ENCODE results near the gene STPG3. TPM values are rescaled to one million over a fixed set of nuclear protein-coding genes. Genes with fewer than 3 reads are reported as not detected.

The STPG3 gene
- total and polyA plus RNA-seq, 2 of the 13 experiments (the other 11 are each of a cell fraction or from before 2014, with no cell fraction given), result not detected

DNA sequence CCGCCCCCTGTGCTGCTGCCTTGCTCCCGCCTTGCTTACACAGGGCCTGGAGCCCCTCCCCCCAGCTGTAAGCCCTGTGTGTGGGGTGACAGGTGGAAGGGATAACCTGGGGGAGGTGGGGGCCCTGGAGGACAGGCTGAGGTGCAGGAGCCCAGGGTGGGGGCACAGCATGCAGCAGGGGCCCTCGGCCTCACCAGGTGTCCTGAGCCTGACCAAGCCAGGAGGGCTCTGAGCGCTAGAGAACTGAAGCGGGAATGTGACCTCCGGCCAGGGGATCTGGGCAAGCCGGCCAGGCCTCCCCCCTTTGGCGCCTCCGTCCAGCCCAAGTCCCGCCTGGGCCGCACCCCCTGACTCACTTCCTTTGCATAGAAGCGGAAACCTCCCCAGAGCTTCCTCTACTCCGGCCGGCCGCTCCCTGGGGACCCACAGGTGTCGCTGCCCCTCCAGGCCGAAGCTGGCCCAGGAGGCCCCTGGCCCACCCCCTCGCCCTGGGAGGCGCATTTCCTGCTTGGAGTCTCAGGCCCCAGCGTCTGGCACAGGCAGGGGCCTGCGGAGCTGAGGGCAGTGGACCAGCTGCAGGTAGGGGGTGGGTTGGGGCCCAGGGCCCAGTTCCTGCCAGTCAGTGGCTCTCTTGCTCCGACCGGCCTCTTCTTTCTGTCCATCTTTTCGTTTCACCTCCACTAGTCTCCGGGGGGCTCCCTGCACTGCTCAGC lies 26.4 kb downstream of the STPG3 start, which contains the start of gene TOR4A (continued):
- TF ChIP-seq ZNF629 (CRISPR knock-in tag; conservative IDR thresholded peaks at IDR 0.05) (no peak), ATRX (CRISPR knock-in tag; IDR thresholded peaks at IDR 0.05; ENCODE audit: borderline replicate concordance) (no peak), TBP (CRISPR knock-in tag; IDR thresholded peaks at IDR 0.05) (no peak), CENPT (CRISPR knock-in tag; IDR thresholded peaks at IDR 0.05; ENCODE audit: low read depth) (no peak), YEATS4 (CRISPR knock-in tag; IDR thresholded peaks at IDR 0.05; ENCODE audit: borderline replicate concordance) (peak; percentile 52; the same call in 1 of the 2 replicates), SOX5 (CRISPR knock-in tag; IDR thresholded peaks at IDR 0.05; ENCODE audit: borderline replicate concordance) (peak; percentile 56; the same call in 1 of the 2 replicates), PITX1 (CRISPR knock-in tag; IDR thresholded peaks at IDR 0.05) (peak; percentile 45; the same call in 1 of the 2 replicates), ETS1 (CRISPR knock-in tag; IDR thresholded peaks at IDR 0.05) (no peak), CSRNP2 (CRISPR knock-in tag; conservative IDR thresholded peaks at IDR 0.05; ENCODE audit: low read depth) (no peak), KLF6 (CRISPR knock-in tag; IDR thresholded peaks at IDR 0.05) (peak; percentile 88), DMAP1 (CRISPR knock-in tag; IDR thresholded peaks at IDR 0.05) (peak; percentile 70; the same call in 1 of the 2 replicates), ZNF577 (CRISPR knock-in tag; IDR thresholded peaks at IDR 0.05; ENCODE audit: borderline replicate concordance, low read depth) (no peak), ZFP41 (CRISPR knock-in tag; IDR thresholded peaks at IDR 0.05; ENCODE audit: borderline replicate concordance) (no peak), GATAD1 (CRISPR knock-in tag; IDR thresholded peaks at IDR 0.05) (peak; percentile 81), ZSCAN21 (CRISPR knock-in tag; IDR thresholded peaks at IDR 0.05; ENCODE audit: borderline replicate concordance) (no peak), ZNF747 (CRISPR knock-in tag; IDR thresholded peaks at IDR 0.05; ENCODE audit: borderline replicate concordance) (peak; percentile 38), ZNF550 (CRISPR knock-in tag; IDR thresholded peaks at IDR 0.05; ENCODE audit: borderline replicate concordance) (no peak), ZNF570 (CRISPR knock-in tag; IDR thresholded peaks at IDR 0.05; ENCODE audit: borderline replicate concordance) (no peak), SMAD9 (CRISPR knock-in tag; IDR thresholded peaks at IDR 0.05) (no peak), HES4 (CRISPR knock-in tag; IDR thresholded peaks at IDR 0.05; ENCODE audit: borderline replicate concordance) (no peak), PCBP1 (IDR thresholded peaks at IDR 0.05; ENCODE audit: borderline replicate concordance, low read depth, low read length) (no peak), ZNF235 (CRISPR knock-in tag; IDR thresholded peaks at IDR 0.05; ENCODE audit: borderline replicate concordance) (no peak), ZNF124 (CRISPR knock-in tag; IDR thresholded peaks at IDR 0.05) (peak; percentile 85; the same call in 1 of the 2 replicates), NAIF1 (CRISPR knock-in tag; IDR thresholded peaks at IDR 0.05; ENCODE audit: borderline replicate concordance) (peak; percentile 46; the same call in 1 of the 2 replicates)
- TF ChIP-seq, protein P1, sequence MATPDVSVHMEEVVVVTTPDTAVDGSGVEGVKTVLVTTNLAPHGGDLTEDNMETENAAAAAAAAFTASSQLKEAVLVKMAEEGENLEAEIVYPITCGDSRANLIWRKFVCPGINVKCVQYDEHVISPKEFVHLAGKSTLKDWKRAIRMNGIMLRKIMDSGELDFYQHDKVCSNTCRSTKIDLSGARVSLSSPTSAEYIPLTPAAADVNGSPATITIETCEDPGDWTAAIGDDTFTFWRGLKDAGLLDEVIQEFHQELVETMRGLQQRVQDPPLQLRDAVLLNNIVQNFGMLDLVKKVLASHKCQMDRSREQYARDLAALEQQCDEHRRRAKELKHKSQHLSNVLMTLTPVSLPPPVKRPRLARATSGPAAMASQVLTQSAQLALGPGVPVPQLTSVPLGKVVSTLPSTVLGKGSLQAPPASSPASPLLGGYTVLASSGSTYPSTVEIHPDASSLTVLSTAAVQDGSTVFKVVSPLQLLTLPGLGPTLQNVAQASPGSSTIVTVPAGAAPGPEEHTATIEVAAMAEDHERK (CRISPR knock-in tag; IDR thresholded peaks at IDR 0.05; ENCODE audit: low read depth), result 0 out of 2 replicates have a peak, but pooled peaks have one; percentile 11
- TF ChIP-seq, protein P2, sequence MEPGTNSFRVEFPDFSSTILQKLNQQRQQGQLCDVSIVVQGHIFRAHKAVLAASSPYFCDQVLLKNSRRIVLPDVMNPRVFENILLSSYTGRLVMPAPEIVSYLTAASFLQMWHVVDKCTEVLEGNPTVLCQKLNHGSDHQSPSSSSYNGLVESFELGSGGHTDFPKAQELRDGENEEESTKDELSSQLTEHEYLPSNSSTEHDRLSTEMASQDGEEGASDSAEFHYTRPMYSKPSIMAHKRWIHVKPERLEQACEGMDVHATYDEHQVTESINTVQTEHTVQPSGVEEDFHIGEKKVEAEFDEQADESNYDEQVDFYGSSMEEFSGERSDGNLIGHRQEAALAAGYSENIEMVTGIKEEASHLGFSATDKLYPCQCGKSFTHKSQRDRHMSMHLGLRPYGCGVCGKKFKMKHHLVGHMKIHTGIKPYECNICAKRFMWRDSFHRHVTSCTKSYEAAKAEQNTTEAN (CRISPR knock-in tag; conservative IDR thresholded peaks at IDR 0.05), result peak; percentile 52; the same call in 1 of the 2 replicates

Data from HepG2 (cell line).